Parietal lobe (tissue), 1 donor: ENCODE measurements around the gene ICAM2. TPM values are rescaled to one million over a fixed set of nuclear protein-coding genes. Genes with fewer than 3 reads are reported as not detected.

ENCODE experiments used
- total RNA-seq: library from RNA; depleted of rRNA; stranded (reverse); fragments of >200 nt; gene quantifications from one replicate; pipeline ENCODE4 v1.2.3, GENCODE V29; 2014

Gene ICAM2
- 6.6 TPM for total RNA-seq

DNA sequence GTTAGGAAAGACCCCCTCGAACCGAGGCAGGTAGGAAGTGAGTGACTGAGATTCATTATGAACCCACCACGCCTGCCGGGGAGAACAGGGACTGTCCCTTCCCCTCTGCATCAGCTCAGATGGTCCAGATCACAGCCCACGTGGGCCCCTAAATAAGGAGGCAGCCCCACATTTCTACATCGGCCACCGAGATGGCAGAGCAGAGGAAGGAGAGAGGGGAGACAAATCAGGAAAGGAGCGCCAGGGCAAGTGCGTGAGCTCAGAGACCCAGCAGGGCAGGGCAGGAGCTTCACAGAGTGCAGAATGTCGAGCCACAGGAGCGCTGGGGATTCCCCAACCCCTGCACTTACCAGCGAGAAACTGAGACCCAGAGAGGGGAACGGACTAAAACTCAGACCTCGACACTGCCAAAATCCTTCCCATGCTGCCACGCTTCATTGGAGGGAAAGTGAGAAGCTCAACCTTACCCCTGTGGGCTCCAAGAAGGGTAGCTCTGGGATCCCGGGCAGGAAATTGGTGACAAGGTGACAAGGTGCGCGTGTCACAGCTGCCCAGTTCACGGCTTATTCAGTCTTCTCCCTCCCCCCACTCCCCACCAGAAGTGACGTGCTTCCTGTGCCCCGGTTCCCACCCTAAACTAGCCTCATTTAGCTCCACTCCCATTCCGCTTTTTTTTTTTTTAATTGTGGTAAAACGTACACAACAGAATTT is at the start of gene ICAM2:
Gene ICAM2, minus strand, starts transcription at position 578 of the 711 bp plus-strand sequence. CDS start 13,942 bp downstream, outside the sequence.

DNA sequence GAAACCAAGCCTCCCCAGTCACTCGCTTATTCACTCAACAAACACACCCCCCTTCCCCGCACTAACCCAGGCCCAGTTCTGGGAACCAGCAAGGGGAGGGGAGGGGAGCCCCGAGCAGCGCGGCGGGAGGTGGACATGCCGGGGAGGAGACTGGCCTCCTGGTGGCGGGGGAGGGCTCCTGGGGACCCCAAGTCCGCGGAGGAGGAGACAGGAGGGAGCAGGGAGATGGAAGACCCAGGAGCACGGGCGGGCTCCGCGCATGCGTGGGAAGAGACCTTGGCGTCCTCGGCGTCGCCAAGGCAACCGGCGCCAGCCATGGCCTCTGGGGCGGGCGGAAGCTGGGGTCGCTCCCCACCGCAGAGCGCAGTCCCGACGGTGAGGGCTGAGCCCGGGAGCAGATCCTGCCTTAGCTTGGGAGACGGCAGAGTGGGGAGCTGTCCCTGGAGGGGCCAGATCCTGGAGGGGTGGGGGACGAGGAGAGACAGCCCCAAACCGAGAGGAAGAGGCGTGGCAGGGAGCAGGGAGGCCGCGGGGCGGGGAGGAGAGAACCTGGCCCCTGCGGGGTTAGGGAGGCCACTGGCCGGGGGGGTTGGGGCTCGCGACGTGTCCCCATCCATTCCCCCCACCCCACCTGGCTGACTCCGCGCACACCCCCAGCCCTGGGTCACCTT is 22.2 kb downstream of the ICAM2 start, which contains the start of gene PRR29:
Gene PRR29, plus strand, starts transcription at position 302 of the 671 bp plus-strand sequence. Its CDS starts 14 bp downstream, at position 316.

GRCh38 chr17:63972796-63973195 is 47.6 kb downstream of the ICAM2 start, which contains the start of gene SCN4A:
SCN4A (minus strand) TSS chr17:63972918; CDS start chr17:63972841, 77 bp downstream.

Other genes starting within 250 kb of the ICAM2 start
- gene CCDC47, start 247.0 kb downstream of the ICAM2 start, total RNA-seq = 47.0 TPM
- 155 TPM for gene DDX42, start 246.5 kb downstream of the ICAM2 start, total RNA-seq
- gene PSMC5, start 193.2 kb downstream of the ICAM2 start, total RNA-seq = 35.4 TPM
- 46.0 TPM for gene FTSJ3, start 193.0 kb downstream of the ICAM2 start, total RNA-seq
- 16.6 TPM for gene SMARCD2, start 177.9 kb downstream of the ICAM2 start, total RNA-seq
- not detected for gene CSH2, start 147.0 kb downstream of the ICAM2 start, total RNA-seq
- not detected for gene GH2, start 138.7 kb downstream of the ICAM2 start, total RNA-seq
- gene CSH1, start 124.1 kb downstream of the ICAM2 start, total RNA-seq = not detected
- not detected for gene CSHL1, start 109.4 kb downstream of the ICAM2 start, total RNA-seq
- not detected for gene GH1, start 101.8 kb downstream of the ICAM2 start, total RNA-seq
- gene CD79B, start 88.3 kb downstream of the ICAM2 start, total RNA-seq = 0.63 TPM
- gene SCN4A, start 47.7 kb downstream of the ICAM2 start, total RNA-seq = not detected
- gene PRR29, start 22.3 kb downstream of the ICAM2 start, total RNA-seq = 1.9 TPM
- gene ERN1, start 109.5 kb upstream of the ICAM2 start, total RNA-seq = 10.0 TPM
- 39.1 TPM for gene TEX2, start 242.6 kb upstream of the ICAM2 start, total RNA-seq